Endometrial microvascular endothelial cells (primary cell): ENCODE results near the gene VPS45. TPM values are rescaled to one million over a fixed set of nuclear protein-coding genes. Genes with fewer than 3 reads are reported as not detected.

Source experiments
- in situ Hi-C: cut with HindIII; loops from 2 replicates; pipeline ENCODE4 v1.10.0; 2017; ENCODE audit warnings: low sequenced_read_pairs, low pct_unique_long_range_greater_than_20kb; ENCODE audit errors: inconsistent ontology term
- total RNA-seq: library from RNA; depleted of rRNA; stranded (reverse); fragments of >200 nt; gene quantifications from one replicate; pipeline ENCODE4 v1.2.3, GENCODE V29; 2015; ENCODE audit errors: inconsistent ontology term

Gene VPS45
- total RNA-seq, 1 donor from 2014 or later, result 23.4 TPM

DNA sequence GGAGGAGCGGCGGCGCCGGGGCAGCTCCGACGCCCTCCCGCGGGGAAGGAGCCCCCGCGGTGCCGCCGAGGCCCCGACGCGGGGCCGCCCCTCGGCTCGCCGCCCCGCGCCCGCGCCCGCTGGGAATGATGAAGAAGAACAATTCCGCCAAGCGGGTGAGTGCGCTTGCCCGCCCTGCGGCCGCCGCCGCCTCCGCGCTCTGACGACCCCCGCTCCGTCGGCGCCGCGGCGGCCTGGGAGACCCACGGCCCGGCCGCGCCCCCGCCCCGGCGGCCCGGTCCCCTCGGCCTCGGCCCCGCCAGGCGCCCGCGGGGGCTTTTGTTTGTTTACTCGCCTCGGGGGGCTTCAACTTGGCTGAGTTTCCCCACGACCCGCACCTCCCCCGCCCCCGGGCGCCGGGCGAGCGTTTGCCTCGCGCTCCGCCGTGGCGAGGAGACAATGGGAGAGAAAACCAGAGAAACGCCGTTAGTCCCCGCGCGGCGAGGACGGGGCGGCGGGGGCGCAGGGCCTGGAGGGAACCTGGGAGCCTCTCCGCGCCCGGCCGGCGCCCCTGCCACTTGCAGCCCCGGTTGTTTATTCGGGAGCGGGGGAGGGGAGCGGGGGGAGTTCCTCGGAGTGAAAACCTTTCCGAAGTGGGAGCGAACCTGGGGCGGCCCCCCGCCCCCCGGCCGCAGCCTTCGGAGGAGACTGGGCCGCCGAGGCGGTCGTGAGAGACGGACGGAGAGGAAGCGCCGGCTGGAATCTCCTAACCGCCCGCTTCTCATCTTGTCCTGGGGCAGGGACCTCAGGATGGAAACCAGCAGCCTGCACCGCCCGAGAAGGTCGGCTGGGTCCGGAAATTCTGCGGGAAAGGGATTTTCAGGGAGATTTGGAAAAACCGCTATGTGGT, 82.8 kb downstream of the VPS45 start:
- in situ Hi-C loops, result loop anchor here (25.0 kb wide), 1 partner anchor 88 kb away; the partner anchor contains the start of gene VPS45

DNA sequence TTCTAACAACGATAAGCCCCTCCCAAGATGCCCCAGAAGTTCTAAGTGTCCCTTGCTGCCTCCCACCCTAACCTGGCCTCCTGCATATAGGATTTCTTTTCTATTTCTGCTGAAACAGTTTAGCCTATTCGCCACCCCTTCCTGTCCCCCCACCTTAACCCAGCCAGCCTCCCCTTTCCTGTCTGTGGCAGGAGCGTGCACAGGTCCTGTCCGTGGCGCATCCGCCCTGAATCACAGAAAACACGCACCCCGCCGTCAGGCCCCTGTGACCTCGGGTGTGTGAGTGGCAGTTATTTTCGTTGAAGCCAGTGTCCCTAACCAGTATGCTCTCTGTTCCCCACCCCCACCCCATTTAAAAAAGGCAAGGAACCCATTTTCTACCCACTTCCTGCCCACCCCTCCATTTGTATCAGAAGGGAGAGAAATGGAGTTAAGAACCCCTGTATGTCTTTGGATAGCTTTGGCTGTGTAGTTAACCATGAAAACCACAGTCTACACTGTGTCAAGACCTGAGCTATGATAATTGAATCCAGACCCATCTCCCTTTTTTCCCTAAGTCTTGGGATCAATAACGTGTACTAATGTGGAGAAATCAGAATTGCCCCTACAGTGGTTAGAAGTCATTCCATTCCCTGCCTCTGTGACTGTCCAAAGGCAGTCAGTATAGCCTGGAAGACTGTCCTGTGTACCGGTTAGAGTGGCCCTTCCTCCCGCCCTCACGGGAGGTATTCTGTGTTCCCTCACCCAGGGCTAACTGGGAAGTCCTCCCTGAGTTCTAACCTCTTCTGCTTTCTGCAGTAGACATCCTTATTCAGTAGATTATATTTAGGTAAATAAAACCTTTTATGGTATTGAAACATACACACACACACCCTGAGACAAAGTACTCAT, 84.0 kb downstream of the VPS45 start:
- in situ Hi-C loops, result loop anchor here (25.0 kb wide), 1 partner anchor 89 kb away; the partner anchor contains the start of gene VPS45

- in situ Hi-C loops, result loop anchor here (25.0 kb wide), 1 partner anchor 90 kb away; the partner anchor contains the start of gene VPS45
These were observed 84.6 kb downstream of the VPS45 start for GRCh38 chr1:150152182-150152536.

DNA sequence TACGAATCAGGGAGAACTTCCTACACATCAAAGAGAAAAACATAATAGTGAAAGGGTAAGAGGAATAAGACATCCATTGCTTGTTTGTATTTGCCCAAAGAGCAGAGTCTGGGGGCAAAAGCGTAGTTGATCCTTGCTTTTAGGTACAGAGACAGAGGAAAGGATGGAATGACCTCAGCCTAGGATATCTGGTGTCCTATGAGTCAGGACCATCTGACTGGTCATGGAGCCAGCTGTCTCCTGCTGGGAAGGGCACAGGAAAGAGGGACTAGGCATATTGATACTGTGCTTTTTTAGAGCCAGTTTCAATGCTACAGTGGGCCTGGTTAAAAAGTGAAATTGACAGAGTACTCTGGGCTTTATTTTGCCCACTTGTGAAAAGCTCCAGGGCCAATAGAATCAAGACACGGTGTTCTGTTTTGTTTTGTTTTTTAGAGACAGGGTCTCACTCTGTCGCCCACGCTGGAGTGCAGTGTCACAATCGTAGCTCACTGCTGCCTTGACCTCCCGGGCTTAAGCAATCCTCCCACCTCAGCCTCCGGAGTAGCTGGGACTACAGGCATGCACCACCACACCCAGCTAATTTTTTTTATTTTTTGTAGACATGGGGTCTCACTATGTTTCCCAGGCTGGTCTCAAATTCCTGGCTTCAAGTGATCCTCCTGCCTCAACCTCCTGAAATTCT, 85.3 kb downstream of the VPS45 start:
- in situ Hi-C loops, result loop anchor here (25.0 kb wide), 1 partner anchor 91 kb away; the partner anchor contains the start of gene VPS45

- in situ Hi-C loops, result loop anchor here (25.0 kb wide), 1 partner anchor 92 kb away; the partner anchor contains the start of gene VPS45
These were observed 86.6 kb downstream of the VPS45 start for GRCh38 chr1:150154143-150154542.

GRCh38 chr1:150155413-150156071, 88.0 kb downstream of the VPS45 start:
- in situ Hi-C loops, result loop anchor here (25.0 kb wide), 1 partner anchor 93 kb away; the partner anchor contains the start of gene VPS45

GRCh38 chr1:150156868-150157603, 89.5 kb downstream of the VPS45 start:
- in situ Hi-C loops, result loop anchor here (25.0 kb wide), 1 partner anchor 95 kb away; the partner anchor contains the start of gene VPS45

- in situ Hi-C loops, result loop anchor here (25.0 kb wide), 1 partner anchor 97 kb away; the partner anchor contains the start of gene VPS45
These were observed 92.0 kb downstream of the VPS45 start for GRCh38 chr1:150159550-150159949.

GRCh38 chr1:150160964-150161621, 93.5 kb downstream of the VPS45 start:
- in situ Hi-C loops, result loop anchor here (25.0 kb wide), 1 partner anchor 99 kb away; the partner anchor contains the start of gene VPS45

- in situ Hi-C loops, result loop anchor here (25.0 kb wide), 1 partner anchor 100 kb away; the partner anchor contains the start of gene VPS45
These were observed 94.4 kb downstream of the VPS45 start for GRCh38 chr1:150161747-150162581.

GRCh38 chr1:150162582-150162861, 94.9 kb downstream of the VPS45 start:
- in situ Hi-C loops, result loop anchor here (25.0 kb wide), 1 partner anchor 100 kb away; the partner anchor contains the start of gene VPS45

DNA sequence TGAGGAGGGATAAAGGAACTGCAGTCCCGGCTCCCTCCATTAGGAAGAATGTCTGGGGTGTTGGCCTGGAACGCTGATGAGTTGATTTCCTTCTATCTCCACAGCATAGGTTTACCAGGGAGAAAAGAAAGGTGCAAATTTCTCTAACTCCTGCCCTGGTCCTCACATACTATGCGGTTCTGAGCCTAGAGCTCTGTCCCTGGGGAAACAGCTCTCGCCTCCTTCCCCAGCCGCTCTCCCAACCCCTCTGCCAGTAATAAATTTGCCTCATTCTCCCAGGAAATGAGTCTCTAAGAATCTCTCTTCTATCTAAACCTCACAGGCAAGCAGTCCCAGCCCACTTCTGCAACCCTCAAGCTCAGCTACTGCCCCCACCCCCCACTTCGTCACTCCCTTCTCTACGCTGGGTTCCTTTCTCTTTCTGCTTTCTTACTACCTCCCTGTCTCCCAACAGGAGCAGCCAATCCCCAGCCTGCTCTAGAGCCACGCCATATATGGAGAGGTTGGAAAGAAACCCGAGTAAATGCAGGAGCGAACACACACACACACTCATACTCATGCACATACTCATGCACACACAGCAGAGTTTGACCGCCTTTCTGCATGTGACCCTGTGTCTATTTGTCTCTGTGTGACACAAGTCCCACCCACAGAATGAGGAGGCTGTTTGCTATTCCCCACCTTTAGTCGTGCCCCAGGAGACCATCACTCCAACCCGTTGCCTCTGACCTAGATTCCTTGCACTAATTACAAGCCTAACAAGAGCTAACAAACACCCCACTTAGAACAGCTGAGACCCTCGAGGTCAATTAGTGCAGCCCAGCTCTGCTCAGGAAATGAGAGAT, 95.5 kb downstream of the VPS45 start:
- in situ Hi-C loops, result loop anchor here (25.0 kb wide), 1 partner anchor 101 kb away; the partner anchor contains the start of gene VPS45

GRCh38 chr1:150164224-150164623, 96.6 kb downstream of the VPS45 start:
- in situ Hi-C loops, result loop anchor here (25.0 kb wide), 1 partner anchor 102 kb away; the partner anchor contains the start of gene VPS45

- in situ Hi-C loops, result loop anchor here (25.0 kb wide), 1 partner anchor 102 kb away; the partner anchor contains the start of gene VPS45
These were observed 97.2 kb downstream of the VPS45 start for GRCh38 chr1:150164779-150165178.
